HCT116 (cell line): ENCODE measurements around the gene PDE8A. TPM values are rescaled to one million over a fixed set of nuclear protein-coding genes. Genes with fewer than 3 reads are reported as not detected.

ENCODE experiments used
- ATAC-seq: fragments of 200-7000 bp; cut with Tn5 transposase; 2 replicates; pipeline ENCODE4 v1.9.1; 2020; ENCODE audit warnings: mild to moderate bottlenecking, moderate library complexity
- BruUV-seq: library from RNA; stranded (reverse); fragments of 400-500 nt; replicated peaks from 2 replicates; lab custom pipeline; 2021; lab: Mats Ljungman, UMichigan
- CTCF ChIA-PET: fragments of 300-600 bp; sonication (Branson Sonifier 250); formaldehyde crosslinking; loops from one replicate; lab custom pipeline; 2021; ENCODE audit warnings: antibody characterized with exemption; lab: Charles Lee
- POLR2A ChIA-PET: fragments of 300-600, 350-600 bp; sonication (Branson Sonifier 250); formaldehyde crosslinking; loops from one replicate; lab custom pipeline; 2021; ENCODE audit warnings: antibody characterized with exemption; lab: Charles Lee
- RAD21 ChIA-PET, 2 experiments: fragments of 300-600 bp; sonication (Branson Sonifier 250); formaldehyde crosslinking; loops; one replicate each; lab custom pipeline; 2023; ENCODE audit warnings: low total read pairs in 2 of 2; ENCODE audit not compliant: uncharacterized antibody in 2 of 2, unreplicated experiment in 2 of 2, low non-redundant PET in 1 of 2; lab: Charles Lee
- DNase-seq: peaks from one replicate; pipeline ENCODE4 v3.0.0-alpha.2; 2010; ENCODE audit warnings: low read depth, low spot score
- H2AFZ ChIP-seq: fragments of 200-600 bp; shearing (Covaris generic), sonication (generic); 2 replicates; pipeline ENCODE4 v1.6.1; 2017; ENCODE audit warnings: low read depth, mixed run types, mixed read lengths, antibody characterized with exemption, low read length; ENCODE audit not compliant: poor library complexity, severe bottlenecking
- H3K27ac ChIP-seq: 2 replicates; pipeline ENCODE4 v1.5.1; 2012; ENCODE audit warnings: low read depth, low read length
- H3K27me3 ChIP-seq: fragments of 200-600 bp; sonication (generic); 2 replicates; pipeline ENCODE4 v1.6.1; 2016; ENCODE audit warnings: mixed run types, low read length, mixed read lengths; ENCODE audit not compliant: insufficient read depth
- H3K36me3 ChIP-seq, 2 experiments: fragments of 200-500 bp in 1 of 2; fragments of 200-600 bp in 1 of 2; sonication (Bioruptor generic) in 1 of 2; sonication (generic) in 1 of 2; 2 replicates each; pipeline versions ENCODE4 v1.5.1 to v1.6.1; 2014 to 2016; ENCODE audit warnings: low read length in 2 of 2, inconsistent platforms in 1 of 2, mixed read lengths in 1 of 2, mixed run types in 1 of 2; ENCODE audit not compliant: insufficient read depth in 2 of 2, control insufficient read depth in 1 of 2
- H3K4me1 ChIP-seq, 2 experiments: fragments of 200-600 bp in 1 of 2; sonication (generic) in 1 of 2; 2 replicates each; pipeline versions ENCODE4 v1.5.1 to v1.6.1; 2012 to 2017; ENCODE audit warnings: low read length in 2 of 2, inconsistent platforms in 1 of 2, mild to moderate bottlenecking in 1 of 2, mixed read lengths in 1 of 2, mixed run types in 1 of 2, moderate library complexity in 1 of 2; ENCODE audit not compliant: insufficient read depth in 2 of 2, control insufficient read depth in 1 of 2
- H3K4me2 ChIP-seq: fragments of 200-600 bp; sonication (generic); 2 replicates; pipeline ENCODE4 v1.6.1; 2017; ENCODE audit warnings: mixed run types, low read length, mixed read lengths
- H3K4me3 ChIP-seq, 2 experiments: fragments of 200-600 bp in 1 of 2; sonication (generic) in 1 of 2; replicated peaks in 1 of 2; 2 replicates each; pipeline ENCODE4 v1.5.1; 2011 to 2016; ENCODE audit warnings: low read length in 2 of 2, control low read depth in 1 of 2, low read depth in 1 of 2, mild to moderate bottlenecking in 1 of 2, mixed read lengths in 1 of 2, mixed run types in 1 of 2
- H3K79me2 ChIP-seq: fragments of 200-600 bp; sonication (generic); 2 replicates; pipeline ENCODE4 v1.6.1; 2017; ENCODE audit warnings: mild to moderate bottlenecking, mixed run types, low read length, moderate library complexity, mixed read lengths; ENCODE audit not compliant: insufficient read depth
- H3K9ac ChIP-seq: fragments of 200-600 bp; sonication (generic); 2 replicates; pipeline ENCODE4 v1.6.1; 2016; ENCODE audit warnings: low read length, mixed read lengths
- H3K9me2 ChIP-seq: fragments of 200-600 bp; sonication (generic), shearing (Covaris generic); 2 replicates; pipeline ENCODE4 v1.6.1; 2017; ENCODE audit warnings: mixed run types, mild to moderate bottlenecking, moderate library complexity; ENCODE audit not compliant: insufficient read depth
- H3K9me3 ChIP-seq, 2 experiments: fragments of 200-500 bp in 1 of 2; fragments of 200-600 bp in 1 of 2; sonication (Bioruptor generic) in 1 of 2; sonication (generic) in 1 of 2; 2 replicates each; pipeline ENCODE4 v1.6.1; 2014 to 2017; ENCODE audit warnings: low read length in 2 of 2, mixed read lengths in 2 of 2, inconsistent platforms in 1 of 2, low read depth in 1 of 2, mild to moderate bottlenecking in 1 of 2, mixed run types in 1 of 2, moderate library complexity in 1 of 2; ENCODE audit not compliant: control insufficient read depth in 1 of 2, insufficient read depth in 1 of 2
- H4K20me1 ChIP-seq: fragments of 200-600 bp; sonication (generic), shearing (Covaris generic); 2 replicates; pipeline ENCODE4 v1.6.1; 2017; ENCODE audit warnings: mixed run types, mild to moderate bottlenecking, moderate library complexity; ENCODE audit not compliant: insufficient read depth
- ATF3 ChIP-seq: IDR thresholded peaks from 2 replicates; pipeline ENCODE4 v1.6.1; 2012
- CBX3 ChIP-seq: IDR thresholded peaks from 2 replicates; pipeline ENCODE4 v1.6.1; 2012; ENCODE audit warnings: low read depth
- ELF1 ChIP-seq: IDR thresholded peaks from 2 replicates; pipeline ENCODE4 v1.6.1; 2012; ENCODE audit warnings: low read depth, borderline replicate concordance
- FOSL1 ChIP-seq: IDR thresholded peaks from 2 replicates; pipeline ENCODE4 v1.6.1; 2012; ENCODE audit warnings: low read depth
- JUND ChIP-seq: IDR thresholded peaks from 2 replicates; pipeline ENCODE4 v1.6.1; 2012
- POLR2A ChIP-seq: IDR thresholded peaks from 2 replicates; pipeline ENCODE4 v1.7.0; 2011; ENCODE audit warnings: borderline replicate concordance; ENCODE audit not compliant: insufficient read depth, insufficient read length; ENCODE audit errors: extremely low read depth
- REST ChIP-seq: IDR thresholded peaks from 2 replicates; pipeline ENCODE4 v1.6.1; 2012; ENCODE audit warnings: low read depth
- YY1 ChIP-seq: IDR thresholded peaks from 2 replicates; pipeline ENCODE4 v1.6.1; 2011; ENCODE audit warnings: low read length, low read depth, moderate library complexity, mild to moderate bottlenecking; ENCODE audit not compliant: insufficient replicate concordance; ENCODE audit errors: extremely low read depth
- ZBTB33 ChIP-seq: IDR thresholded peaks from 2 replicates; pipeline ENCODE4 v1.6.1; 2011; ENCODE audit warnings: mild to moderate bottlenecking, low read length, moderate library complexity; ENCODE audit not compliant: insufficient replicate concordance; ENCODE audit errors: extremely low read depth
- ZFX ChIP-seq: fragments of 450-650 bp; IDR thresholded peaks from 2 replicates; pipeline ENCODE4 v1.6.1; 2017
- ZNF274 ChIP-seq: fragments of 200-500 bp; sonication (Bioruptor generic); IDR thresholded peaks from 2 replicates; pipeline ENCODE4 v1.6.1; 2014; ENCODE audit warnings: mild to moderate bottlenecking, low read depth, low read length, inconsistent platforms
- intact Hi-C: fragments of 100-400 bp; cut with micrococcal nuclease; formaldehyde crosslinking; loops from 2 replicates; pipeline ENCODE4 v1.10.0; 2022
- total RNA-seq: library from RNA; stranded (reverse); gene quantifications from one replicate; pipeline ENCODE4 v1.2.1, GENCODE V29; 2021; ENCODE audit not compliant: unreplicated experiment

PDE8A gene
- total RNA-seq, 1 experiment from 2014 or later = 37.8 TPM

- no peak for ATAC-seq
- POLR2A ChIA-PET = interaction anchor here (1.2 kb wide), 1 partner anchor 26 kb away, joined by 4 read pairs; no protein-coding TSS in a partner anchor
- Histone ChIP-seq H3K4me2 (no peak overlapping the region), H3K9me3 (no peaks in the 10 kb centered on the region), H3K4me1 (peaks cover 0 to 4% of the 10 kb centered on the region in 2 experiments; a peak in 1 of 4 replicates)
- TF ChIP-seq YY1 (no peak), ATF3 (no peak), ELF1 (no peak), POLR2A (no peak), ZNF274 (no peak), ZBTB33 (no peak), JUND (no peak), FOSL1 (no peak), ZFX (no peak), REST (no peak), CBX3 (no peak)
- TF ChIP-seq, all 23 proteins: peak for 0
- no peak overlapping the region for H2AFZ ChIP-seq
- no peak overlapping the region for H3K4me3 ChIP-seq
- peaks cover 90% of the 10 kb centered on the region for H3K79me2 ChIP-seq
- H3K27ac ChIP-seq = no peak overlapping the region
- no peaks in the 10 kb centered on the region for H3K9me2 ChIP-seq
- H4K20me1 ChIP-seq = 0 out of 2 replicates have a peak, but pooled peaks cover 3% of the 10 kb centered on the region
- BruUV-seq = no TSS peak
- H3K27me3 ChIP-seq = no peaks in the 10 kb centered on the region
- RAD21 ChIA-PET = no interaction called here
- no peaks in the 10 kb centered on the region for H3K36me3 ChIP-seq
- DNase-seq = no peak
- intact Hi-C loops = no loop called here
- H3K9ac ChIP-seq = no peak overlapping the region
- CTCF ChIA-PET = no interaction called here
Observed at GRCh38 chr15:85006655-85007054, 25.0 kb downstream of the PDE8A start.
